Hematopoietic multipotent progenitor cell treated with erythropoietin and hydrocortisone succinate and interleukin-3 and kit ligand, for 15 days (in vitro differentiated cells): ENCODE data around the gene THSD4.
"Not testable (repeated sequence)": the region's sequence is repeated elsewhere in the genome, so short reads cannot be mapped to it uniquely, and the experiment has no call there.

Source experiments
- DNase-seq: peaks from one replicate; pipeline ENCODE4 v3.0.0-alpha.2; 2015; ENCODE audit warnings: low spot score

The THSD4 gene

GRCh38 chr15:71261418-71261817 is 146.1 kb downstream of the THSD4 start:
- DNase-seq, result no peak

- DNase-seq, result no peak
Observed at GRCh38 chr15:71261909-71262308, 146.6 kb downstream of the THSD4 start.

GRCh38 chr15:71262599-71262998 is 147.3 kb downstream of the THSD4 start:
- no peak for DNase-seq

GRCh38 chr15:71265606-71266005 is 150.3 kb downstream of the THSD4 start:
- DNase-seq, result not testable (repeated sequence)

- no peak for DNase-seq
Observed at GRCh38 chr15:71271327-71271726, 156.1 kb downstream of the THSD4 start.

- DNase-seq, result no peak
Observed at GRCh38 chr15:71272932-71273331, 157.7 kb downstream of the THSD4 start.

GRCh38 chr15:71273731-71274447 is 158.6 kb downstream of the THSD4 start:
- DNase-seq, result no peak

- no peak for DNase-seq
Observed at GRCh38 chr15:71274448-71274798, 159.2 kb downstream of the THSD4 start.

- DNase-seq, result no peak
Observed at GRCh38 chr15:71275098-71275497, 159.8 kb downstream of the THSD4 start.

GRCh38 chr15:71275566-71276335 is 160.5 kb downstream of the THSD4 start:
- no peak for DNase-seq

- DNase-seq, result no peak
Observed at GRCh38 chr15:71276336-71276665, 161.0 kb downstream of the THSD4 start.

GRCh38 chr15:71278989-71279756 is 163.9 kb downstream of the THSD4 start:
- DNase-seq, result no peak

- DNase-seq, result no peak
Observed at GRCh38 chr15:71279757-71280141, 164.5 kb downstream of the THSD4 start.

GRCh38 chr15:71280206-71280605 is 164.9 kb downstream of the THSD4 start:
- no peak for DNase-seq

- no peak for DNase-seq
Observed at GRCh38 chr15:71281256-71281655, 166.0 kb downstream of the THSD4 start.

GRCh38 chr15:71282076-71282475 is 166.8 kb downstream of the THSD4 start:
- DNase-seq, result no peak

GRCh38 chr15:71288348-71288955 is 173.2 kb downstream of the THSD4 start:
- no peak for DNase-seq

GRCh38 chr15:71290002-71290401 is 174.7 kb downstream of the THSD4 start:
- DNase-seq, result no peak

GRCh38 chr15:71290881-71291635 is 175.8 kb downstream of the THSD4 start:
- no peak for DNase-seq

- no peak for DNase-seq
Observed at GRCh38 chr15:71291723-71292122, 176.5 kb downstream of the THSD4 start.

- no peak for DNase-seq
Observed at GRCh38 chr15:71293723-71294122, 178.5 kb downstream of the THSD4 start.
